Measurements from ENCODE around the gene CACNA1G.

Gene CACNA1G

DNA sequence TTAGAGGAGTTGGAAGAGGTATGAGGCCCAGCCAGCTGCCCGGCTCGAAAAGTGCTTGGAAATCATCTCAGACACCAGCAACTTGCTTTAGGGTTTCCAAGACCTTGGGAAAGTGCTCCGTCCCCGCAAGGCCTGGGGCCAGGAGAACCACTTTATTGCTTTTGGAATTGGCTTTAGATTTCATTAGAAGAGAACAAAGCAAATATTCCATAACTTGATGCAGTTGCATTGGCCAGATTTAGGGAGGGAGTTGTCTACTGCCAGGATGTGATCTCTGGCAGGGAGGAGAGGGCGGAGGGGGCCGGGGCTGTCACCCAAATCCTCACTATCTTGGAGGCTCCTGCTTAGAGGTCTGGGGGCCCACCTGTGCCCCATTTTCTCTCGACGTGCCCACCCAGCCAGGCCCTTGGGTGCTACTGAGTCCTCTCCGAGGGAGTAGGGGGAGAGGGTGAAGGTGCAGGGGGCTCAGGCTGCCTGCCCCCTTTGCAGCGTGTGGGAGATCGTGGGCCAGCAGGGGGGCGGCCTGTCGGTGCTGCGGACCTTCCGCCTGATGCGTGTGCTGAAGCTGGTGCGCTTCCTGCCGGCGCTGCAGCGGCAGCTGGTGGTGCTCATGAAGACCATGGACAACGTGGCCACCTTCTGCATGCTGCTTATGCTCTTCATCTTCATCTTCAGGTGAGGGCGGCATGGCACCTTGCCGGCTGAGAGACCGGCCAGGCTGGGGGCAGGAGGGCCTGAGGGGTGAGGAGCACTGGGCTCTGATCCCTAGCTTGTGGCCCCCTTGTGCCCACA lies 30.6 kb downstream of the CACNA1G start:
- no peak for DNase-seq

DNA sequence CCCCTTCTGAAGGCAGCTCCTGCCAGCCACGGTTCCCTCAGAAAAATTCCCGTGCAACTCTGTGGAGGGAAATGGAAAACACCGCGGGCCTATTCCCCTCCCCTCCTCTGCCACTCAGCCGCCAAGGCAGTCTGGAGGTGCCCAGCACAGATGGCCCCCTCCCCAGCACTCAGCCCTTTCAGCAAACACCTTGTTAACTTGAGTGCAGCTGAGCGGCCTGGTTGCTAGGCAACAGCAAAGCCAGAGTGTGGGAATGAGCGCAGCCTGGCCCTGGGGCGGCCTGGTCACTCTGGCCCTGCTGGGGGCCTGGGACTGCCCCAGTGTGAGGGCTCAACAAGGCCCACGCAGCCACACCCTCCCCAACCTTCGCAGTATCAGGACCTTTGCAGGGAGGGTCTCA lies 32.8 kb downstream of the CACNA1G start:
- DNase-seq: peak; percentile 48

DNA sequence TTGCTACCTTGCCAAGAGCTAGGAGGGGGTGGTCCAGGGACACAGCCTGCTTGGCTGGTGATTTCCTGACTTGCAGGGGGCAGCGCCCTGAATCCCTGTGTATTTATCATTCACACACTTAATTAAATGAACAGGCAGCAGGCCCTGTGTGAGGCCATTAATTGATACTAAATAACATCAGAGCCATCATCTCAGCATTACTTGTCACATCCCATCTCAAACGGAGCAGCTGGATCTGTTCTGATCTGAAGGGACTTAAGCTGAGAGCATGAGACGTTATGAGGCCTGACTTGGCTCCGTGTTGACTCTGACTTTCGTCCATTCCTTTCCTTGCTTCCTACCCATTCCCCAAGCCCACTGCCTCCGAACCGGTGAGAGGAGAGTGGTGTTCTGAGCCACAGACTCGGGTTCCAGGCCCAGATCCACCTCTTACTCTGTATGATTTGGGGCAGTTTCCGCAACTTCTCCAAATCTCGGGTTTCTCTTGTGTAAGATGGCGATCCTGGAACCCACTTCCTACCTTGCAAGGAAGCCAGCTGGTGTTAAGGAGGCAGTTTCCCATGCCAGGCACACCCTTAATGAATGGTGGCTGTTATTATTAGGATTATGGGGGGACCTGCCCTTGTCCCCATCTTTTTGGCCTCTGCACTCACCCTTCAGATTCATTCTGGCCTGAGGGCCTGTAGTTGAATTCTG lies 33.8 kb downstream of the CACNA1G start:
- no peak for DNase-seq

DNA sequence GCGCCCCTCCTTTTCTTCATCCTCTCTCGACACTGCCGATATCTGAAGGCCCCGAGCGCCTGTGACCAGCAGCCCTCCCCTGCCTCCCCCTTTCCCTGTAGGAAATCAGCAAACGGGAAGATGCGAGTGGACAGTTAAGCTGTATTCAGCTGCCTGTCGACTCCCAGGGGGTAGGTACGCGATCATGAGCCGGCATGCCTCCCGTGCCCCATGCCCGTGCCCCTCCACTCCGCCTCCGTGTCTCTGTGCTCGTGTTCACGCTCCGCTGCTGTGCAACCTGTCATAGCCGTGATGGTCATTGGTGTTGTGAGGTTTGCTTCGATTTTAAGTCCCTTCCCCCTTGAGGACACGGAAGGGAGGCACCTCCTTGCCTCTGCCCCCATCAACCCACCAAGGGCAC lies 34.4 kb downstream of the CACNA1G start:
- no peak for DNase-seq

DNA sequence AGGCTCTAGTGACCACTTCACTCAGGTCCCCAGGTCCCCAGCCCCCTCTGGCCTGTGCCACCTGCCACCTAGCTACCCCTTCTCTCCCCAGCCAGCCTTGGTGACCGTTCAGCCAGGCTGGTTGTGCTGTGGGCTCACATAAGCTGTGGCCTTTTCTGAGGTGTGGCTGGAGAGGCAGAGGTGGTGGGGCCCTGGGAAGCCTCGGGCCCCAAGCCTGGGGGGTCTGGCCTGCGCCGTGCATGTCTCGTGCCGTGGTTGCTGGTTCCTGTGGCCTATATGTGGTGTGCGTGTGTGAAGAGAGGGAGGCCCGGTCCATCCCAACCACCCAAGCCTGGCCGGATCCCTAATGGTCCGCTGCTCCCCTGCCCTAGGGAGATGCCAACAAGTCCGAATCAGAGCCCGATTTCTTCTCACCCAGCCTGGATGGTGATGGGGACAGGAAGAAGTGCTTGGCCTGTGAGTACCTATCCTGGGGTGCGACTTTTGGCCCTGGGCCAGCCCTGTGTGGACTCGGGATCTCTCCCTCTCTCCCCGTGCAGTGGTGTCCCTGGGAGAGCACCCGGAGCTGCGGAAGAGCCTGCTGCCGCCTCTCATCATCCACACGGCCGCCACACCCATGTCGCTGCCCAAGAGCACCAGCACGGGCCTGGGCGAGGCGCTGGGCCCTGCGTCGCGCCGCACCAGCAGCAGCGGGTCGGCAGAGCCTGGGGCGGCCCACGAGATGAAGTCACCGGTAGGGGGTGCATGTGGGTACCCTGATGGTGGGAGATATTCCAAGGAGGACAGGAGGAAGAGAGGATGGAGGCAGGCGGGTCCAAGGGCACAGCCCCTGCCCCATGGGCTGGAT lies 35.9 kb downstream of the CACNA1G start:
- no peak for DNase-seq

DNA sequence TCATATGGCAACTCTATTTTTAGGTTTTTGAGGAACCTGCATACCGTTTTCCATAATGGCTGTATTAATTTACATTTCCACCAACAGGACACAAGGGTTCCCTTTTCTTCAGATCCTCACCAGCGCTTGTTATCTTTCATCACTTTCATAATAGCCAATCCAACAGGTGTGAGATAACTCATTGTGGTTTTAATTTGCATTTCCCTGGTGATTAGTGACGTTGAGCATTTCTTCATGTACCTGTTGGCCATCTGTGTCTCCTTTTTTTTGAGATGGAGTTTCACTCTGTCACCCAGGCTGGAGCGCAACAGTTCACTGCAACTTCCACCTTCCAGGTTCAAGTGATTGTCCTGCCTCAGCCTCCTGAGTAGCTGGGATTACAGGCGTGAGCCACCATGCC lies 38.0 kb downstream of the CACNA1G start:
- no peak for DNase-seq

DNA sequence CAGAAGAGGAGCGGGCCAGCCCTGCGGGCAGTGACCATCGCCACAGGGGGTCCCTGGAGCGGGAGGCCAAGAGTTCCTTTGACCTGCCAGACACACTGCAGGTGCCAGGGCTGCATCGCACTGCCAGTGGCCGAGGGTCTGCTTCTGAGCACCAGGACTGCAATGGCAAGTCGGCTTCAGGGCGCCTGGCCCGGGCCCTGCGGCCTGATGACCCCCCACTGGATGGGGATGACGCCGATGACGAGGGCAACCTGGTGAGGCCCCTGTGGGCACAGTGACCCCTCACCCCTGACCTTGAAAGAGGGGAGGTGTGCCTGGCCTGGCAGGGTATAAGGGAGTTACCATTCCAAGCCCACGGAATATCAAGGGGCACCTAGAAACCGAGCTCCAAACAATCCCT lies 39.1 kb downstream of the CACNA1G start:
- DNase-seq: no peak

DNA sequence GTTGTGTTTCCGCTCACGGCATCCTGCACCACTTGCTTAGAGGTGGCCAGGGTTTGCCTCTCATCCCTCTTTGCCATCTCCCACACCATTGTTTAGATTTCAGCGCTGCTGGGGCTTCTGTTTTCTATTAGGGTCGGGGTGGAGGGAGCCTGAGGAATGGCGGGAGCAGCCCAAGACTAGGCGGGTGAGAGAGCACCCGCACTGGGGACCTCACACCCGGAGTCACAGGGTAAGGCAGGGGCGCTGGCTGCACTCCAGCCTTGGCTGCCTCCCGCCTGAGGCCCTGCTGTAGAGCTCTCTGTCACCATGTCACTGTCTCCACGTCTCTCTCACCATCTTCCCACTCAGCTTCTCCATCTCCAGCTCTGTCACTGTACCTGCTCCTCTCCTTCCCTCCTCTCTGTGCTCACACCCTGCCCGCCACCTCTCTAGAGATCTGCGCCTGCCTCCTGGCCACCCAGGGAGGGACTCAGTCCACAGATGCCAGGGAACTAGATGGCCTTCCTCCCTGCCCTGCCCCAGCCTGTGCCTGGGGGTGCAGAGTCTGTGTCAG lies 41.4 kb downstream of the CACNA1G start:
- no peak for DNase-seq

DNA sequence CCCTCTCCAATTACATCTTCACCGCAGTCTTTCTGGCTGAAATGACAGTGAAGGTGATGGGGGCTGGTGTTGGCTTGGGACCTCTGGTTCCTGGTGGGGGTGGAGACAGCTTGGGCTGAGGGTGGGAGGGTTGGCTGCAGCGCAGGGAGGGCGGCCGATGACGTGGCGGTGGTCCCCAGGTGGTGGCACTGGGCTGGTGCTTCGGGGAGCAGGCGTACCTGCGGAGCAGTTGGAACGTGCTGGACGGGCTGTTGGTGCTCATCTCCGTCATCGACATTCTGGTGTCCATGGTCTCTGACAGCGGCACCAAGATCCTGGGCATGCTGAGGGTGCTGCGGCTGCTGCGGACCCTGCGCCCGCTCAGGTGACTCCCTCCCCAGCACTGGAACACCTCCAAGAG lies 42.3 kb downstream of the CACNA1G start:
- DNase-seq: no peak

DNA sequence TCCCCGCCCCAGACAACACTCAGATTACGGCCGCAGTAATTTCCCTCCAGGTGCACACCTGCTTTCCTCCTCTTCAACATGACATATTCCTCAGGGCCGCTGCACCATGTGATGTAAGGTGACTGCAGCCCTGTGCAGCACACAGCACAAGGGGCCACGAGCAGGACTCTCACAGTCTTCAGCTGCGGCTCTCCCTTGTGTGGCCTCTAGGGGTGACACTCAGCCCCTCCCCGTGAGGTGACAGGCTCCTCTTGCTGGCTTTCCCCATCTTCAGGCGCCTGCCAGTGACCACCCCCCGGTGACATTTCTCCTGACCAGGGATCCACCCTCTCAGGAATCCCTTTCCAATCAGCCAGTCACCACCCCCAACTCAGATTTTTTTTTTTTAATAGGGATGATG lies 42.8 kb downstream of the CACNA1G start:
- peak; percentile 65 for DNase-seq

DNA sequence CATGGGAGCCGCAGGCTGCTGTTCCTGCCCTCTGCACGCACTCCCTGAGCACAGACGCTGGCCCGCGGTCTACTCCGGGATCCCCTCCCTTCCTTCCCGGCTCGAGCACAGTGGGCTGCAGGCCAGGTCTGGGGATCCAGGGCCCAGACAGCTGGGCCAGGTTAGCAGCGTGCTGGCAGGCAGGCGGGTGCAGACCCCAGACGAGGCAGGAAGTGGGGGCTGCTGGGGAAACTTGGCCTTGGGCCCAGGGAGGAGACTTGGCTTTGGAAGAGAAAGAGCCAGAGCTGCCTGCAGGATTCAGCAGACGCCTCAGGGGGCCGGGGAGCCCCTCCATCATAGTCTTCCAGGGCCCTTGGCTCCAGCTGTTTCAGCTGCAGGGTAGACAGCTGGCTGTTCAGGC lies 44.0 kb downstream of the CACNA1G start:
- DNase-seq: no peak

DNA sequence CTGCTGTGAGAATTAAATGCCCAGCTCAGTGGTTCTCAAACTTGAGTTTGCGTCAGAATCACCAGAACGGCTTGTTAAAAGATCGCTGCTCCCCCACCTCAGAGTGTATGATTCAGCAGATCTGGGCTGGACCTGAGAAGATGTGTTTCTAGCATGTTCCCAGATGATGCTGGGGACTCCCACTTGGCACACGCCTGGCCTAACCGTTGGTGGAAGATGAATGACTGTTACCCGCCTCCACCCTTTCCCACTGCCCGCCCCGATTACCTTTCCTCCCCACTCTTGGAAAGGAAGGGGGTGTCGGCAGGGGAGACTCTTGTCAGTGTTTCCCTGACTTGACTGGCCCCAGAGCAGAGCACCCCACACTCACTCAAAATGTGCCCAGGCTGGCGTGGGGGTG lies 44.9 kb downstream of the CACNA1G start:
- DNase-seq: no peak

DNA sequence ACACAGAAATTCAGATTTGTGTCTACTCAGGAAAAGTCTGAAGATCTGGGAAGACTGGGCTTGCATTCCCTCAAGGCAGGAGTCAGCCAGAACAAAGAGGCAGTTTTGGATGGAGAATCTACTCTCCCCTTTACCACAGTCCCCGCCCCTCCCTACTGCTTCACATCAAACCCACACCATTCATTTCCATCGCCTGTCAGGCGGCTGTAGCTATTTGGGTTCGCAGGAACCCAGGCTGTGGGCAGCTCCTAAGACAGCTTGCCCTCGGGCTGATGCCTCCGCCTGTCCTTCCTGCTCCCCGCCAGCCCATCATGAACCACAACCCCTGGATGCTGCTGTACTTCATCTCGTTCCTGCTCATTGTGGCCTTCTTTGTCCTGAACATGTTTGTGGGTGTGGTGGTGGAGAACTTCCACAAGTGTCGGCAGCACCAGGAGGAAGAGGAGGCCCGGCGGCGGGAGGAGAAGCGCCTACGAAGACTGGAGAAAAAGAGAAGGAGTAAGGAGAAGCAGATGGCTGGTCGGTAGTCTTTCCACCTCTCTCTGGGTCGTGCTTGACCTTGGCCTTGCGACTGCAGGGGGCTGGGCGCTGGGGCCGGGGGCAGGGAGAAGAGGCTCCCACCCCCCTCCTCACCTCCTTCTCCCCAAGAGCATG lies 47.1 kb downstream of the CACNA1G start:
- no peak for DNase-seq

DNA sequence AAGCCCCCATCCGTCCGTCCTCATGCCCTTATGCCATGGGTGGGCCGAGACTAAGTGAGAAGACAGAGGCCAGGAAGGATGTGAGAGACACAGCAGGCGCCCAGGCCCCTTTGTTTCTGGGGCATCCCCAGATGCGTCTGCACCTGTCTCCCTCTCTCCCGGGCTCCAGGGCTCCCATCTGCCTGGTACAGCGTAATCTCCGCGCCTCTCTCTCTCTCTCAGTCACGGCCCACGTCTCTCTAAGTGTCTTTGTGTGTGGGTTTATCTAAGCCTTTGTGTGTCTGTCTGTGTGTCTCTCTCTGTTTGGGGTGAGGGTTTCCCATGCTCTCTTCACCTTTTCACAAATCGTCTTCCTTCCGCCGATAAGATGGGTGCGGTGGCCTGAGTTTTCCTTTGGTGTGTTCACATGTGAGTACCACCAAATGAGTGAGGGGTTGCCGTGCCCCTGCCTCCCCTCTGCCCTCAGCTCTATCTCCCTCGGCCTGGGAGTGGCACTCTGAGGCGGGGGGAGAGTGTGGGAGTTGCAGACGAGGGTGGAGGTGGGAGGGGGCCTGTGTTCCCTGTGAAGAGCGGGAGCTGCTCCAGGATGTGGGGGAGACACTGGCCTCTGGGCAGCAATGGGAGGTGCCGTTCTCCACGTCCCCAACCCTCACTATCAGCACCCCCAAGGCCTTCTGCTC lies 48.3 kb downstream of the CACNA1G start:
- peak; percentile 71 for DNase-seq

DNA sequence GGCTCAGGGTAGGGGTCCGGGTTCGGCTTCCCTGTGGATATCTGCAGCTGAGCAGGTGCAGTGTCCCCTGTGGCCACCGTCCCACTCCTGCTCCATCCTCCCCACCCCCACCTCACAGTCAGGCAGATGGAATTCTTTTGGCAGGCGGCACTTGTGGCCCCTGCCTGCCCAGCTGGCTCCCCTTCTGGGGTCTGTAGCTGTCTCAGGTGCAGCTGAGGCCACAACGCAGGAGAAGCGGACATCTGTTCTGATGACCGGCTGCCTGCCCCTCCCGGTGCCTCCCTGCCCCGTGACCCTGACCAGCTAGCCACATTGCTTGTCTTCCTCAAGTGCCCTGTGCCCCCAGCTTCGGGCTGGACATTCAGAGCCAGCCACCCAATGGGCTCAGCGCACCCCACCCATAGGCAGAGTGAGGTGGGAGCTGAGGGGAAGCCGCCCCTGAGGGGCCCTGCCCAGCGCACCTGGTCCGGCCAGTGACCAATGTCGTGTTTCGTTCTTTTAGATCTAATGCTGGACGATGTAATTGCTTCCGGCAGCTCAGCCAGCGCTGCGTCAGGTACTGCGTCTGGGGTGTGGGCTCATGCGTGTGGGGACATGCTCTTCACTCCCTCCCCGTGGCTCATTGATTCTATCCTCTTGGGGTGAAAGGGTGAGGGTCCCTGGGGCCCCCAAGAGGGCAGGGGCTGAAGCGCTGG lies 49.0 kb downstream of the CACNA1G start:
- no peak for DNase-seq

DNA sequence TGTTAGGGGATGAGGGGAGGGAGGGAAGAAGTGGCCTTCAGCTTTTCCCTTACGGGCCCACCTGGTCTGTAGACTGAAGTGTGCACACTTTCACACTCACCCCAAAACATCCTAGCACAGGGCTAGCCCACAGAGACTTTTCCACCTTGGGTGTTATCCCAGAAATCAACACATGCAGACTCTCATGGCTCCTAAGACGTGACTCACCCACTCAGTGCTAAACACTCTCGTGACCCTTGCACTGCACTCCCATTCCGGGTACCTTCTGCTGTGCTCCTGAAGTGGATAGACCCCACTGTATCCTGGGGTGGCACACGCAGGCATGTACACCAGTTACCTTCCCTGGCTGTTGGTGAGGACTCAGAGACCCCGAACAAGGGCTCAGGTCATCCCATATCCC lies 51.1 kb downstream of the CACNA1G start:
- no peak for DNase-seq

DNA sequence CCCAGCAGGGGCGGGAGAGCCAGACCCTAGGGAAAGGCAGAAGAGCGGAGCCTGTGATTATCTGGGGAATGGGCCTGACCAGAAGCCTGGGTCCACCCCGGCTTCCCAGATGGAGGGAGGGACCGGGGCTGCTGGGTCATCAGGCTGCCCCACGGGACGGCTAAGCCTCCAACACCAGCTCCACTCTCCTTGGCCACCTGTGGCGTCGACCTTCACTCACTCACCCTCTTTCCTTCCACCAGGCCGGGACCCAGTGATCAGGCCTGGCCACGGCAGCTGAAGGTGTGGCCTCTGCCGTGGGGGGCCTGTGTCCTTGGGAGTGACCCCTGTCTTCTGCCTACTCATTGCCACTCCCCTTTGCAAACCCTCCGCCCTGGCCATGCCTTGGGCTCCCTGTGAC lies 51.8 kb downstream of the CACNA1G start:
- no peak for DNase-seq

DNA sequence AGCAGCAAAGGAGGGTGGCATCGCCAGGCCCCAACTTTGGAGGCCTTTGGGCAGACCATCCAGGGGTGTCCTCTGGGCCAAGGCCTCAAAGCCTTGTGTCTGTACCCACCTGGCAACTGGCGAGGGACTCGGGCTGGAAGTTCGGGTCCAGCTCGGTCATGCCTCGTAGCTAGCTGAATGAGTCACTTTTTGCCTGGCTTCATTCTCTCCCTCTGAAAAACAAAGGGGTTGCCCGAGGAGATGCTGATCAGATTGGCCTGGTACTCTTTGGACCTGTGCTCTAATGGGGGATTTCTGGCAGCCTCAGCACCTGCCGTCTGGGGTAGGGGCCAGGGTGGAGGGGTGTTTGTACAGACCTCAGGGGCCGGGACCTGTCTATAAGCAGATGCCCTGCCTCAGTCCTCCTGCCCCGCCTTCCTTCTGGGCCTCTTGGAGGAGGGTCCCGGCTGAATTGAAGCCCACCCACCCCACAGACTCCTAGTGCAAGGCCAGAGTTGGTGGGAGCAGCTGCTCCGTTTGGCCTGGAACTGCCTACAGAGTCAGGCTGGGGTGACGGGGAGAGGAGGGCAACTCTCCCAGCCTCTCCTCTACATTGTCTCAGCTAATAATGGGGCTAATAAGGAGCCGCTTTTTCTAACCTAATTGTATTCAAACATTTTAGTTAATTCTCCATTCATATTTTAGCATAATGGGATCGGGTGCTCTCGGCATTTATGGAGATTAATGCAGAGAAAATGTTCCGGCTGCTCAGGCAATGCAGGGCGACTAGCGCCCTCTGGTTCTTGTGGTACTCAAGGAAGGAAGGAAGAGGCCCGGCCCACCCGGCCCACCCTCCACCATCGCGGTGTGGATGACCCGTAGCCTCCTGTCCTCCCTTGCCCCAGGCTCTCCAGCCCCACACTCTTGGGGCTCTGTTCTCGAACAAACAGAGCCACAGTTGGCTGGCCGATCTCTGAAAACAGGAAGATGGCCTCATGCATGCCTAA lies 52.8 kb downstream of the CACNA1G start:
- DNase-seq: no peak

DNA sequence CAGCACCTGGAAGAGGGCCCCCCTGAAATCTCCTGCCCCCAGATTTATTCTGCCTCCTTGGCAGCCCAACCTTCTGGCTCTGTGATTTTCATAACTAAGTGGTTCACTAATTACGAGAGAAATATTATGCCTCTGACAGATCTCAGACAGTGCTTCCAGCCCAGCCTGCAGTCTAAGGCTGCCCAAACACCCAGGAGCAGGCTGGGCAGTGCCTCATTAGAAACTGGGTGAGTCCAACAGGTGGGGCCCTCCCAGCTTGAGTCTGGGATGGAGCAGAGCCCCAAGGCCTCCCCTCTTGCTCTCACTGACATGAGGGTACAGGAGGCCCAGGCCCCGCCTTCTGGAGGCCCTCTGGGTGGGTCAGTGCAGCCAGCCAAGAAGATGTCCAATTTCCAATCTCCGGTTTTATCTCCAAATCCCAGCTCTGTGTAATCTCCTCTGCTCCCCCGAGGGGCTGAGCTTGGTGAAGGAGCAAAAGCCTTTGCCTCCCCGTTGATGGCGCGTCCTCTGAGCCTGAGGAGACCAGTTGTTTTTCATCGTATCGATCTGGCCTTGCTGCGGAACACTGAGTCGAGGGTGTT lies 54.0 kb downstream of the CACNA1G start:
- DNase-seq: no peak

DNA sequence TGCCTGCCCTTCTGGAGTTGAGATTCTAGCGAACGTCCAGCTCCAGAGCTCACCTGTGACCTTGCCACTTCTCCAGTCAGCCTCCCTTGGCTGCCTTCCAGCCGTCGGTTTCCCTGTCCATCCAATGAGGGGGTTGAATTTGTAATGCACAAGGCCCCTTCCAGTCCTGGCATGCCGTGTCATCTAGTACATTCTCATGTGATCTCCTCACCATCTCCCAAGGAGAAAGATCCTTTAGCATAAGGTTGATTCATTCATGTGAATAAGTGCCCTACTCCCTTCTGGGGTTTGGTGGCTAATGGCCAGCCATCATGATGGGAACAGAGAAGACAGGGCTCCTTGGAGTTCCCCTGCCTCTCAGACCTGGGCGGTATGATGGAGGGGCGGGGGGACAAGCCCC lies 55.3 kb downstream of the CACNA1G start:
- no peak for DNase-seq
